ENCODE data around the gene BEST2.

The BEST2 gene

DNA sequence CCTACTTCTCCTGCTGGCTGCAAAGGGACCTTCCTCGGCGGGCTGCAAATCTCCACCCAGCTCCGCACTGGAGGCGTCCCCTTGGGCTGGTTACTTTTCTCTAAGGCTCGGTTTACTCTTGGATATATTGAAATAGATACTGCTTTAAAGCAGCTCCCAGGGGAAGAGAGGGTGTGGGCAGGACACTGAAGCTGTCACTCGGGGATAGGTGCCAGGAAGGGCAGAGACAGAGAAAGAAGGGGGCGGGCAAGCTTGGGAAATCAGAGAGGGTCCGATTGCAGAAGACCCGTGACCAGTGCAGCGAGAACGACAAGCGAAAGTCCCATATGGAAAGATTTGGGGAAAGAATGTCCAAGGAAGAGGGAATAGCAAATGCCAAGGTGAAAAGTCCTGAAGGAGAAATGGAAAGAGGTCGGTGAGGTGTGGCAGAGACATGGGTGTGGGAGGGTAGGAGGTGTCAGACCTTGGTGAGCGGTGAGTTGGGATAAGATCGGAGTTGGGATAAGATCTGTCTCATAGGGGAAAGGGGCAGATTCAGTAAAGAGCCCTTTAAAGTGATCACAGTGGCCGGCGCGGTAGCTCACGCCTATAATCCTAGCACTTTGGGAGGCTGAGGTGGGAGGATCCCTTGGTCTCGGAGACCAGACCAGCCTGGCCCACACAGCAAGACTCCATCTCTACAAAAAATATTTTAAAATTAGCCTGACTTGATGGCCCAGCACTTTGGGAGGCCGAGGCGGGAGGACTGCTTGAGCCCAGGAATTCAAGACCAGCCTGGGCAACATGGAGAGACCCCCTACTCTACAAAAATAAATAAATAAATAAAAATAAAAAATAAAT is 50.9 kb downstream of the BEST2 start:
- DNase-seq, result no peak

DNA sequence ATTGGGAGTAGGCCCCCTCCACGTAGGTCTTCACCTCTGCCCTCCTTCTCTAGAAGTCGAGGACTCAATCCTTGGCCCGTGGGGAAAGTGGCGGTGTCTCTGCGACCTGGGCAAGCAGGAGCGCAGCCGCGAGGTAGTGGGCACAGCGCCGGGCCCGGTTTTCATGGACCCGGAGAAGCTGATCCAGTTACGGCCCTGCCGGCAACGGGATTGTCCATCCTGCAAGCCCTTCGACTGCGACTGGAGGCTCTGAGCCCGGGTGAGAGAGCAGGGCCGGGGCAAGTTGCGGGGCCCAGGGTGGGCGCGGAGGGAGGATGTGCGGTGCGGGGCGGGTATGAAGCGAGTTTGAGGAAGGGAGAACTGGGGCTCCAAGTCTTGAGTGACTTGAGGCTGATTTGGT is 52.5 kb downstream of the BEST2 start:
- no peak for DNase-seq

DNA sequence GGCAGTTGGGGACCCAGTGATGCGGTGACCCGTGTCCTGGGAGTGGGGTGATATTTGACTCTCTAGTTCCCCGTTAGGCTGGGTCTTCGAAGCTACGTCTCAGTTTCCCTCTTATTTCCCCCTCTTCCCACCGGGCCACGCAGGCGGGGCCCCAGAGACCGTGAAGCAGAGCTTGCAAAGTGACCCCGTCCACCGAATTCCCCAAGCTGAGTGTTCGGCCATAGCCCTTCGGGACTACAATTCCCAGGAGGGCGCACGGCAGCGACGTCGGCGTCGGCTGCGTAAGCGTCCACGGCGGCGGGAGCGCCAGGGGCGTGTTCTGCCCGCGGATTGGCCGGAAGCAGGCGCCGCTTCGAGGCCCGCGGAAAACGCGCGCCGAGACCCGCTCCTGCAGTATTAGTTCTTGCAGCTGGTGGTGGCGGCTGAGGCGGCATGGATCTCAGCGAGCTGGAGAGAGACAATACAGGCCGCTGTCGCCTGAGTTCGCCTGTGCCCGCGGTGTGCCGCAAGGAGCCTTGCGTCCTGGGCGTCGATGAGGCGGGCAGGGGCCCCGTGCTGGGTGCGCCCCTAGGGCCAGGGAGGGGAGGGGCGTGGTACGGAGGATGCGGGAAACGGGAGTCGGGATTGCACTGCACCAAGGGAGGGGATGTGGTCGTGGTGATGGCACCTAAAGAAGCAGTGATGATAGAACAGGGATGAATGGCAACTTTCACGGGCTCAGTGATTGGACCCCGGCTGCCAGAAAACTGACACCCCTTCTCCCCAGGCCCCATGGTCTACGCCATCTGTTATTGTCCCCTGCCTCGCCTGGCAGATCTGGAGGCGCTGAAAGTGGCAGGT is 54.9 kb downstream of the BEST2 start, which contains the start of gene RNASEH2A:
Gene RNASEH2A, plus strand, starts transcription at position 343 of the 840 bp plus-strand sequence. Its CDS starts 90 bp downstream, at position 433.
- DNase-seq, result peak; percentile 92
